Activated CD8-positive, alpha-beta T cell treated with anti-CD3 and anti-CD28 coated beads for 36 hours (primary cell): Measurements from ENCODE around the gene PKD1L1. TPM values are rescaled to one million over a fixed set of nuclear protein-coding genes. Genes with fewer than 3 reads are reported as not detected.
"Not testable (repeated sequence)": the region's sequence is repeated elsewhere in the genome, so short reads cannot be mapped to it uniquely, and the experiment has no call there.

ENCODE experiments used
- ATAC-seq: fragments of 200-7000 bp; cut with Tn5 transposase; one replicate; pipeline ENCODE4 v1.10.0; 2021; ENCODE audit warnings: mild to moderate bottlenecking, moderate library complexity
- CTCF ChIA-PET: fragments of 350-600 bp; sonication (Branson Sonifier 250); formaldehyde crosslinking; loops from one replicate; lab custom pipeline; 2021; ENCODE audit warnings: antibody characterized with exemption; lab: Charles Lee
- POLR2A ChIA-PET: fragments of 350-600 bp; sonication (Branson Sonifier 250); formaldehyde crosslinking; loops from one replicate; lab custom pipeline; 2021; ENCODE audit warnings: antibody characterized with exemption; lab: Charles Lee
- DNase-seq: peaks from one replicate; pipeline ENCODE4 v3.0.0-alpha.2; 2020
- H3K27ac Mint-ChIP-seq: one replicate; pipeline ENCODE4 v1.8.0; 2021; ENCODE audit warnings: mild to moderate bottlenecking, mixed read lengths
- H3K27me3 Mint-ChIP-seq: one replicate; pipeline ENCODE4 v1.8.0; 2021; ENCODE audit warnings: mixed read lengths
- H3K36me3 Mint-ChIP-seq: one replicate; pipeline ENCODE4 v1.8.0; 2021; ENCODE audit warnings: low read depth, mixed read lengths
- H3K4me1 Mint-ChIP-seq: one replicate; pipeline ENCODE4 v1.8.0; 2021; ENCODE audit warnings: low read depth, mixed read lengths
- H3K4me3 Mint-ChIP-seq: one replicate; pipeline ENCODE4 v1.8.0; 2021; ENCODE audit warnings: mild to moderate bottlenecking, moderate library complexity, mixed read lengths
- H3K9me3 Mint-ChIP-seq: one replicate; pipeline ENCODE4 v1.8.0; 2021; ENCODE audit warnings: mixed read lengths
- intact Hi-C: fragments of 100-400 bp; cut with micrococcal nuclease; formaldehyde crosslinking; loops from one replicate; pipeline ENCODE4 v1.10.0; 2022
- total RNA-seq, 2 experiments: library from RNA; stranded (reverse); gene quantifications; one replicate each; pipeline ENCODE4 v1.2.3, GENCODE V29; 2021
- TF ChIP-seq, protein P1 (sequence below): fragments of 200-600 bp; IDR thresholded peaks from one replicate; pipeline ENCODE4 v1.8.0; 2022; ENCODE audit warnings: antibody characterized with exemption, mild to moderate bottlenecking

Gene PKD1L1
- total RNA-seq, 2 experiments from 2014 or later = 0.09 to 0.20 TPM

DNA sequence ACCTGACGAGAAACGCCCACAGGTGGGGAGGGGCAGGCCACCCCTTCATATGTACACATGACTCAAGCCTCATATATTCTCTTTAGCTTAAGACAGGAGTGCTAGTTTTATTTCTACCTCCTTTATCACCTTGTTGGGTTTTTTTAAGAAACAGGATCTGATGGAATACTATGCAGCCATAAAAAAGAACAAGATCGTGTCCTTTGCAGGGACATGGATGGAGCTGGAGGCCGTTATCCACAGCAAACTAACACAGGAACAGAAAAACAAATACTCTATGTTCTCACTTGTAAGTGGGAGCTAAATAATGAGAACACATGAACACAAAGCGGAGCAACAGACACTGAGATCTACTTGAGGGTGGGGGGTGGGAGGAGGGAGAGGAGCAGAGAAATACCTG, 42.3 kb upstream of the PKD1L1 start:
- Mint-ChIP-seq H3K27ac (peak overlapping the region; percentile 60), H3K4me1 (peaks cover 17% of the 10 kb centered on the region), H3K4me3 (no peak overlapping the region), H3K9me3 (peaks cover 8% of the 10 kb centered on the region), H3K36me3 (no peaks in the 10 kb centered on the region), H3K27me3 (no peaks in the 10 kb centered on the region)
- intact Hi-C loops = loop anchor here (5.0 kb wide), 1 partner anchor 97 kb away; the partner anchor contains the start of gene UPP1
- DNase-seq (no peak), ATAC-seq (no peak)
- TF ChIP-seq, protein P1, sequence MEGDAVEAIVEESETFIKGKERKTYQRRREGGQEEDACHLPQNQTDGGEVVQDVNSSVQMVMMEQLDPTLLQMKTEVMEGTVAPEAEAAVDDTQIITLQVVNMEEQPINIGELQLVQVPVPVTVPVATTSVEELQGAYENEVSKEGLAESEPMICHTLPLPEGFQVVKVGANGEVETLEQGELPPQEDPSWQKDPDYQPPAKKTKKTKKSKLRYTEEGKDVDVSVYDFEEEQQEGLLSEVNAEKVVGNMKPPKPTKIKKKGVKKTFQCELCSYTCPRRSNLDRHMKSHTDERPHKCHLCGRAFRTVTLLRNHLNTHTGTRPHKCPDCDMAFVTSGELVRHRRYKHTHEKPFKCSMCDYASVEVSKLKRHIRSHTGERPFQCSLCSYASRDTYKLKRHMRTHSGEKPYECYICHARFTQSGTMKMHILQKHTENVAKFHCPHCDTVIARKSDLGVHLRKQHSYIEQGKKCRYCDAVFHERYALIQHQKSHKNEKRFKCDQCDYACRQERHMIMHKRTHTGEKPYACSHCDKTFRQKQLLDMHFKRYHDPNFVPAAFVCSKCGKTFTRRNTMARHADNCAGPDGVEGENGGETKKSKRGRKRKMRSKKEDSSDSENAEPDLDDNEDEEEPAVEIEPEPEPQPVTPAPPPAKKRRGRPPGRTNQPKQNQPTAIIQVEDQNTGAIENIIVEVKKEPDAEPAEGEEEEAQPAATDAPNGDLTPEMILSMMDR = no peak
- ChIA-PET POLR2A (interaction anchor here (1.9 to 2.5 kb wide), 3 partner anchors 11 to 98 kb away, joined by 8 to 12 read pairs (median 9); partner anchors contain the start of gene HUS1), CTCF (interaction anchor here (0.8 to 6.5 kb wide), 11 partner anchors 8 to 164 kb away, joined by 4 to 171 read pairs (median 6); partner anchors contain the start of gene UPP1)

- H3K27ac Mint-ChIP-seq, H3K9me3 Mint-ChIP-seq, ATAC-seq, H3K27me3 Mint-ChIP-seq, DNase-seq, H3K4me3 Mint-ChIP-seq, H3K36me3 Mint-ChIP-seq: not testable (repeated sequence)
- CTCF ChIA-PET = interaction anchor here (1.1 to 6.5 kb wide), 10 partner anchors 9 to 165 kb away, joined by 3 to 171 read pairs (median 6); partner anchors contain the start of gene UPP1
- intact Hi-C loops = loop anchor here (5.0 kb wide), 1 partner anchor 97 kb away; the partner anchor contains the start of gene UPP1
- peaks cover 17% of the 10 kb centered on the region for H3K4me1 Mint-ChIP-seq
- POLR2A ChIA-PET = interaction anchor here (2.5 kb wide), 1 partner anchor 11 kb away, joined by 12 read pairs; the partner anchor contains the start of gene HUS1
Measured at GRCh38 chr7:47989607-47990400, 41.5 kb upstream of the PKD1L1 start.

DNA sequence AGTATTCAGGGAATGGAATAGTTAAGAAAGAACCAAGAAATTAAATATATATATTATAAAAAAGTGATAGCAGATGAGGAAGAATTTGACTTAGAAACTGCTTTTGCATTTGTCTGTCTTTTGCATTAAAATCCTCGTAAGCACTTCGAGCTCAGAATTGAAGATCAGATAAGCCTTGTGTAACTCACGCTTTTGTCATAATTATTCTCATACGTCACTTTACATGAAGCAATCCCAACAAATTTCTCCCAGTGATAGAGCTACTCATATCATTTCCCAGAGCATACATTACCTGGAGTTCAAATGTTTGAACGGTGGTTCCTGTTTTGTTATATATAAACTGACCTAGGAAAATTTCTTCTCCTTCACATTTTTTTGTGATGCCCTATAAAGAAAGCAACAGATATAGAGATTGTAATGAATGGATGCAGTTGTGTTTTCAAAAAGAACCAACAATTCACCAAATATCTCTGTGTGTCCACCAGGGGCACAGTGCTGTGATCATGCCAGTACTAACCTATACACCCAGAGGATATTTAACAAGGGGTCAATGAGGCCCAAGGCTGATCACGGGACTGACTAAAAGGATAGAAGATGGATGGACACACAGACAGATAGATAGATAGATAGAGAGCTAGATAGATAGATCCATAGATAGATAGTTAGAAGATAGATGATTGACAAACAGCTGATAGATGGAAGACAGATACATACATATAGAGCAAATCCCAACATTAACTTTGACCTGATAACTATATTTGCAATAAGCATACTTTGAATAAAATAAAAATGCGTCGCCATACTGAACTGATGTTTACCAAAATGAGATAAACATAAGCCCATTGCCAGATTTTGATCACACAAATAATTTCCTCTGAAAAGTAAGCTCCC, 40.5 kb upstream of the PKD1L1 start:
- peaks cover 17% of the 10 kb centered on the region for H3K4me1 Mint-ChIP-seq
- no peaks in the 10 kb centered on the region for H3K27me3 Mint-ChIP-seq
- H3K4me3 Mint-ChIP-seq = no peak overlapping the region
- no peak overlapping the region for H3K27ac Mint-ChIP-seq
- peaks cover 2% of the 10 kb centered on the region for H3K9me3 Mint-ChIP-seq
- ATAC-seq (no peak), DNase-seq (peak; percentile 34)
- no peaks in the 10 kb centered on the region for H3K36me3 Mint-ChIP-seq
- intact Hi-C loops = no loop called here
- ChIA-PET CTCF (interaction anchor here (0.9 to 6.5 kb wide), 13 partner anchors 9 to 118 kb away, joined by 3 to 171 read pairs (median 4); partner anchors contain the start of gene UPP1), POLR2A (no interaction called here)
- TF ChIP-seq, protein P1 = peak; percentile 32

GRCh38 chr7:47982610-47983009, 34.3 kb upstream of the PKD1L1 start:
- TF ChIP-seq, protein P1 = no peak
- POLR2A ChIA-PET = interaction anchor here (0.8 to 1.2 kb wide), 3 partner anchors 8 to 155 kb away, joined by 3 to 4 read pairs (median 3); no protein-coding TSS in a partner anchor
- intact Hi-C loops = no loop called here
- Mint-ChIP-seq H3K27ac (no peak overlapping the region), H3K36me3 (peaks cover 13% of the 10 kb centered on the region), H3K4me3 (no peak overlapping the region), H3K27me3 (no peaks in the 10 kb centered on the region), H3K9me3 (peaks cover 2% of the 10 kb centered on the region), H3K4me1 (peaks cover 14% of the 10 kb centered on the region)
- no peak for DNase-seq
- ATAC-seq = no peak
- CTCF ChIA-PET = interaction anchor here (1.2 to 2.2 kb wide), 6 partner anchors 9 to 127 kb away, joined by 3 to 16 read pairs (median 6); no protein-coding TSS in a partner anchor

DNA sequence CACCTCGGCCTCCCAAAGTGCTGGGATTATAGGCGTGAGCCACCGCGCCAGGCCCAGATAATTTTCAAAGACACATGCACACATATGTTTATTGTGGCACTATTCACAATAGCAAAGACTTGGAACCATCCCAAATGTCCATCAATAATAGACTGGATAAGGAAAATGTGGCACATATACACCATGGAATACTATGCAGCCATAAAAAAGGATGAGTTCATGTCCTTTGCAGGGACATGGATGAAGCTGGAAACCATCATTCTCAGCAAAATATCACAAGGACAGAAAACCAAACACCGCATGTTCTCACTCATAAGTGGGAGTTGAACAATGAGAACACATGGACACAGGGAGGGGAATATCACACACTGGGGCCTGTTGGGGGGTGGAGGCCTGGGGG, 32.4 kb upstream of the PKD1L1 start:
- H3K27ac Mint-ChIP-seq, POLR2A ChIA-PET, DNase-seq, ATAC-seq, H3K9me3 Mint-ChIP-seq, H3K4me3 Mint-ChIP-seq, intact Hi-C loops, H3K27me3 Mint-ChIP-seq: not testable (repeated sequence)
- H3K36me3 Mint-ChIP-seq = peaks cover 28% of the 10 kb centered on the region
- CTCF ChIA-PET = interaction anchor here (3.2 kb wide), 1 partner anchor 11 kb away, joined by 13 read pairs; no protein-coding TSS in a partner anchor
- H3K4me1 Mint-ChIP-seq = peaks cover 22% of the 10 kb centered on the region
